Keratinocyte (primary cell): Measurements from ENCODE around the gene SEC14L1. TPM values are rescaled to one million over a fixed set of nuclear protein-coding genes. Genes with fewer than 3 reads are reported as not detected.

ENCODE experiments used
- DNase-seq: peaks from one replicate; pipeline ENCODE4 v3.0.0-alpha.2; 2011; ENCODE audit warnings: low read depth, missing footprints, low spot score
- FAIRE-seq: peaks from 2 replicates; lab custom pipeline; 2011; peaks lifted over from hg19 to GRCh38; lab: Jason Lieb, UNC
- H2AFZ ChIP-seq: 2 replicates; pipeline ENCODE4 v1.6.0; 2012; ENCODE audit warnings: low read length, control low read depth, inconsistent platforms; ENCODE audit not compliant: control insufficient read depth
- H3K27ac ChIP-seq: 2 replicates; pipeline ENCODE4 v1.5.1; 2011; ENCODE audit warnings: low read length; ENCODE audit not compliant: control insufficient read depth, insufficient read depth
- H3K27me3 ChIP-seq: 3 replicates; pipeline ENCODE4 v1.6.0; 2011; ENCODE audit warnings: low read length; ENCODE audit not compliant: control insufficient read depth, insufficient read depth; ENCODE audit errors: extremely low read depth
- H3K36me3 ChIP-seq, 2 experiments: 2 replicates in 1 of 2; 3 replicates in 1 of 2; pipeline ENCODE4 v1.5.1; 2011; ENCODE audit warnings: low read length in 2 of 2, mild to moderate bottlenecking in 1 of 2; ENCODE audit not compliant: control insufficient read depth in 2 of 2, insufficient read depth in 2 of 2; ENCODE audit errors: extremely low read depth in 1 of 2
- H3K4me1 ChIP-seq: 3 replicates; pipeline ENCODE4 v1.5.1; 2011; ENCODE audit warnings: low read length; ENCODE audit not compliant: control insufficient read depth, insufficient read depth; ENCODE audit errors: extremely low read depth
- H3K4me2 ChIP-seq: 3 replicates; pipeline ENCODE4 v1.6.0; 2011; ENCODE audit warnings: low read depth, low read length; ENCODE audit not compliant: control insufficient read depth, insufficient read depth; ENCODE audit errors: extremely low read depth
- H3K4me3 ChIP-seq, 3 experiments: fragments of 200-600 bp in 1 of 3; sonication (generic) in 1 of 3; 2 replicates in 2 of 3; 3 replicates in 1 of 3; pipeline ENCODE4 v1.5.1; 2011 to 2016; ENCODE audit warnings: low read length in 3 of 3, mild to moderate bottlenecking in 3 of 3, control low read depth in 2 of 3, inconsistent platforms in 1 of 3, low read depth in 1 of 3, mixed read lengths in 1 of 3, mixed run types in 1 of 3, moderate library complexity in 1 of 3; ENCODE audit not compliant: control insufficient read depth in 2 of 3, insufficient read depth in 2 of 3; ENCODE audit errors: extremely low read depth in 1 of 3
- H3K79me2 ChIP-seq: 2 replicates; pipeline ENCODE4 v1.6.0; 2012; ENCODE audit warnings: low read length; ENCODE audit not compliant: control insufficient read depth, insufficient read depth
- H3K9ac ChIP-seq: 3 replicates; pipeline ENCODE4 v1.6.0; 2011; ENCODE audit warnings: low read length; ENCODE audit not compliant: control insufficient read depth, insufficient read depth; ENCODE audit errors: extremely low read depth
- H3K9me1 ChIP-seq: 3 replicates; pipeline ENCODE4 v1.6.0; 2011; ENCODE audit warnings: low read length; ENCODE audit not compliant: control insufficient read depth, insufficient read depth; ENCODE audit errors: extremely low read depth
- H3K9me3 ChIP-seq: 2 replicates; pipeline ENCODE4 v1.5.1; 2012; ENCODE audit warnings: low read depth, low read length; ENCODE audit not compliant: control insufficient read depth
- H4K20me1 ChIP-seq: 3 replicates; pipeline ENCODE4 v1.6.0; 2011; ENCODE audit warnings: low read length; ENCODE audit not compliant: control insufficient read depth, insufficient read depth; ENCODE audit errors: extremely low read depth
- EZH2 ChIP-seq: IDR thresholded peaks from one replicate; pipeline ENCODE4 v1.6.1; 2012; ENCODE audit warnings: inconsistent platforms, mild to moderate bottlenecking, low read length, moderate library complexity
- dilution Hi-C: fragments of 300-500 bp; cut with MboI; formaldehyde crosslinking; loops from one replicate; pipeline ENCODE4 v1.7.0; 2020; ENCODE audit warnings: low sequenced_read_pairs; ENCODE audit not compliant: extremely low pct_ligation_motif_present
- polyA plus RNA-seq, 5 experiments: library from polyadenylated mRNA; depleted of rRNA in 3 of 5; stranded (reverse) in 3 of 5; stranded (forward) in 1 of 5; unstranded in 1 of 5; fragments of >200 nt; gene quantifications; 1 replicate in 1 of 5; 2 replicates in 3 of 5; 3 replicates in 1 of 5; pipeline versions ENCODE4 v1.2.1 to v1.2.3, GENCODE V29; 2011 to 2012; ENCODE audit warnings: missing spikeins in 2 of 5, low read depth in 1 of 5, low replicate concordance in 1 of 5
- TF ChIP-seq, protein P1 (sequence below), 3 experiments: IDR thresholded peaks in 1 of 3; conservative IDR thresholded peaks in 1 of 3; optimal IDR thresholded peaks in 1 of 3; 2 replicates in 2 of 3; 3 replicates in 1 of 3; pipeline versions ENCODE3 to v1.5.1; 2011; ENCODE audit warnings: low read length in 3 of 3, mild to moderate bottlenecking in 3 of 3, moderate library complexity in 2 of 3, control low read depth in 1 of 3, inconsistent platforms in 1 of 3; ENCODE audit not compliant: insufficient read depth in 2 of 3; ENCODE audit errors: extremely low read depth in 1 of 3

The SEC14L1 gene
- polyA plus RNA-seq, 1 donor (not counting 4 experiments of a cell fraction or from before 2014, with no cell fraction given), result 35.6 TPM

DNA sequence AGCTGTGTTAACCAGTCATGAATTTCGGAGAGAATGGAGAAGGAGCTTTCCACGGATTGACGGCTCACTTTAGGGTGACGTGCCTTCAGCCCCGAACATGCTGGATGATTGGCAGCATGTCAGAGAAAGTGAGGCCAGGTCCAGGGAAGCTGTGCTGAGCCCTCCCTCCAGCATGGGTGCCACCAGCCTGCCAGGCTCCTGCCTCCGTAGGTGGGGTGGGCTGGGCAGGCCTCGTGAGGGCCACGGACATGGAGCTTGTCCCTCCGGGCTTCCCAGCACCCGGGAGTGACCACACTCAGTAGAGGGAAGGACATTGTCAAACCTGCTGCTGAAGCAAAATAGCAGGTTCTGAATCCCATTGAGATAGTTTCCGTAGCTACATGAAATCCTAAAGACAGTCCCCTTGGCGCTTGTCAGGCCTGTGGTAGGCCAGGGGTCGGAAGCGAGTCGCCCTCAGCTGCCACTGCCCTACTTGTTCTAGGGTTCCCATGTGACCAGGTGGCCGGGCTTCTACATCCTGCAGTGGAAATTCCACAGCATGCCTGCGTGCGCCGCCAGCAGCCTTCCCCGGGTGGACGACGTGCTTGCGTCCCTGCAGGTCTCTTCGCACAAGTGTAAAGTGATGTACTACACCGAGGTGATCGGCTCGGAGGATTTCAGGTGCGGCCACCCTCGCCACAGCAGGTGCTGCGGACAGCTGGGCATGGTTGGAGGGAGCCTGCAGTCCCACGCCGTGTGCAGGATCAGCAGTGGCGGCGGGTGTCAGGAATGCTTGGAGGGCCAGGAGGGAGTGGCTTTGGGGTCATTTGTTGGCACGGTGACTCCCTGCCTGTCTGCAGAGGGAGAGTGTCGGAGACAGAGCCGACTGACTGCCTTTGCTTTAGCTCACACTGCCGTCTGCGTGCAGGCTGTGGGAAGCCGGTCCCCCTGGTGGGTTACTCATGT, 72.3 kb downstream of the SEC14L1 start:
- no peaks in the 10 kb centered on the region for H3K9me3 ChIP-seq
- H3K36me3 ChIP-seq, result peaks cover 38 to 54% of the 10 kb centered on the region in 2 experiments
- FAIRE-seq (no peak), DNase-seq (no peak)
- no peaks in the 10 kb centered on the region for H3K9me1 ChIP-seq
- no peaks in the 10 kb centered on the region for H3K4me1 ChIP-seq
- no peaks in the 10 kb centered on the region for H4K20me1 ChIP-seq
- TF ChIP-seq, protein P1, sequence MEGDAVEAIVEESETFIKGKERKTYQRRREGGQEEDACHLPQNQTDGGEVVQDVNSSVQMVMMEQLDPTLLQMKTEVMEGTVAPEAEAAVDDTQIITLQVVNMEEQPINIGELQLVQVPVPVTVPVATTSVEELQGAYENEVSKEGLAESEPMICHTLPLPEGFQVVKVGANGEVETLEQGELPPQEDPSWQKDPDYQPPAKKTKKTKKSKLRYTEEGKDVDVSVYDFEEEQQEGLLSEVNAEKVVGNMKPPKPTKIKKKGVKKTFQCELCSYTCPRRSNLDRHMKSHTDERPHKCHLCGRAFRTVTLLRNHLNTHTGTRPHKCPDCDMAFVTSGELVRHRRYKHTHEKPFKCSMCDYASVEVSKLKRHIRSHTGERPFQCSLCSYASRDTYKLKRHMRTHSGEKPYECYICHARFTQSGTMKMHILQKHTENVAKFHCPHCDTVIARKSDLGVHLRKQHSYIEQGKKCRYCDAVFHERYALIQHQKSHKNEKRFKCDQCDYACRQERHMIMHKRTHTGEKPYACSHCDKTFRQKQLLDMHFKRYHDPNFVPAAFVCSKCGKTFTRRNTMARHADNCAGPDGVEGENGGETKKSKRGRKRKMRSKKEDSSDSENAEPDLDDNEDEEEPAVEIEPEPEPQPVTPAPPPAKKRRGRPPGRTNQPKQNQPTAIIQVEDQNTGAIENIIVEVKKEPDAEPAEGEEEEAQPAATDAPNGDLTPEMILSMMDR (optimal IDR thresholded peaks at IDR 0.05 in 1 of 3, IDR thresholded peaks at IDR 0.05 in 1 of 3, conservative IDR thresholded peaks at IDR 0.05 in 1 of 3; ENCODE audit: extremely low read depth in 1 of 3, insufficient read depth in 2 of 3, low read length in 3 of 3), result no peak
- TF ChIP-seq EZH2, result no peak
- no peak overlapping the region for H2AFZ ChIP-seq
- H3K27me3 ChIP-seq, result no peaks in the 10 kb centered on the region
- no peak overlapping the region for H3K27ac ChIP-seq
- no peak overlapping the region for H3K4me3 ChIP-seq
- no peak overlapping the region for H3K9ac ChIP-seq
- H3K79me2 ChIP-seq, result no peaks in the 10 kb centered on the region
- dilution Hi-C loops, result no loop called here
- H3K4me2 ChIP-seq, result no peak overlapping the region

DNA sequence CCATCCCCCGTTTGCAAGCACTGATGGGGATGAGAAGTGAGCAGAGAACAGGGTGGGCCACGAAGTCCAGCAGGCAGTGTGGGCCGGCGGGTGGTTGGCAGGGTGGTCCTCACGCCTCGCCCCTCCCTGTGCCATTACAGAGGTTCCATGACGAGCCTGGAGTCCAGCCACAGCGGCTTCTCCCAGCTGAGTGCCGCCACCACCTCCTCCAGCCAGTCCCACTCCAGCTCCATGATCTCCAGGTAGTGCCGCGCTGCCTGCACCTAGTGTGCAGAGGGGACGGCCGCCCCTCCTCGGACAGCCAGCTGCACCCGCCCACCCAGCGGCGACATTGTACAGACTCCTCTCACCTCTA, 73.0 kb downstream of the SEC14L1 start:
- Histone ChIP-seq H3K27me3 (no peaks in the 10 kb centered on the region), H4K20me1 (no peaks in the 10 kb centered on the region), H3K9me1 (no peaks in the 10 kb centered on the region), H3K9me3 (no peaks in the 10 kb centered on the region), H3K79me2 (no peaks in the 10 kb centered on the region), H3K4me2 (no peak overlapping the region), H3K9ac (no peak overlapping the region), H2AFZ (no peak overlapping the region), H3K4me1 (no peaks in the 10 kb centered on the region), H3K36me3 (peaks cover 40 to 51% of the 10 kb centered on the region in 2 experiments), H3K4me3 (no peak overlapping the region), H3K27ac (no peak overlapping the region)
- dilution Hi-C loops, result no loop called here
- FAIRE-seq (no peak), DNase-seq (no peak)
- TF ChIP-seq EZH2, result no peak
- TF ChIP-seq, protein P1 (optimal IDR thresholded peaks at IDR 0.05 in 1 of 3, IDR thresholded peaks at IDR 0.05 in 1 of 3, conservative IDR thresholded peaks at IDR 0.05 in 1 of 3; ENCODE audit: extremely low read depth in 1 of 3, insufficient read depth in 2 of 3, low read length in 3 of 3), result no peak
